IPS-20b (cell line): ENCODE results near the gene KLHDC10.
"Not testable (repeated sequence)": the region's sequence is repeated elsewhere in the genome, so short reads cannot be mapped to it uniquely, and the experiment has no call there.

Source experiments
- H3K27ac ChIP-seq: one replicate; pipeline ENCODE4 v1.5.1; 2013; ENCODE audit warnings: low read length
- H3K27me3 ChIP-seq: 2 replicates; pipeline ENCODE4 v1.6.1; 2013; ENCODE audit warnings: mild to moderate bottlenecking, low read length, inconsistent platforms; ENCODE audit not compliant: insufficient read depth
- H3K36me3 ChIP-seq: 2 replicates; pipeline ENCODE4 v1.6.1; 2013; ENCODE audit warnings: low read depth, mild to moderate bottlenecking, inconsistent platforms, low read length, moderate library complexity; ENCODE audit not compliant: insufficient read depth
- H3K4me1 ChIP-seq: 2 replicates; pipeline ENCODE4 v1.6.1; 2013; ENCODE audit warnings: mild to moderate bottlenecking, control low read depth, inconsistent platforms, low read length, moderate library complexity; ENCODE audit not compliant: insufficient read depth
- H3K4me3 ChIP-seq: 2 replicates; pipeline ENCODE4 v1.5.1; 2013; ENCODE audit warnings: mild to moderate bottlenecking, low read length, inconsistent platforms
- H3K9ac ChIP-seq: 2 replicates; pipeline ENCODE4 v1.6.1; 2013; ENCODE audit warnings: low read depth, mild to moderate bottlenecking, inconsistent platforms, low read length, moderate library complexity
- H3K9me3 ChIP-seq: 2 replicates; pipeline ENCODE4 v1.6.1; 2013; ENCODE audit warnings: mild to moderate bottlenecking, low read depth, low read length, inconsistent platforms; ENCODE audit not compliant: insufficient read depth

The KLHDC10 gene

DNA sequence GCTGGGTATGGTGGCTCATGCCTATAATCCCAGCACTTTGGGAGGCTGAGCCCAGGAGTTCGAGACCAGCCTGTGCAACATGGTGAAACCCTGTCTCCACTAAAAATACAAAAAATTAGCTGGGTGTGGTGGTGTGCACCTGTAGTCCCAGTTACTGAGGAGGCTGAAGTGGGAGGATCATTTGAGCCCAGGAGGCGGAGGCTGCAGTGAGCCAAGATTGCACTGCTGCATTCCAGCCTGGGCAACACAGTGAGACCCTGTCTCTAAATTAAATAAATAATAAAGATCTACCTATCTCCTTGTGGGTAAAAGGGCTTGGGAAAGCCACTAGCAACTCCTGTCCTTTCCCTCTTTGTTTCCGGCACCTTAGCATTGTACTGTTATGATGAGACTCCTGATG, 56.5 kb downstream of the KLHDC10 start:
- H3K36me3 ChIP-seq, result peaks cover 70% of the 10 kb centered on the region
- not testable (repeated sequence) for H3K27ac ChIP-seq, H3K9ac ChIP-seq, H3K27me3 ChIP-seq, H3K9me3 ChIP-seq, H3K4me3 ChIP-seq, H3K4me1 ChIP-seq

DNA sequence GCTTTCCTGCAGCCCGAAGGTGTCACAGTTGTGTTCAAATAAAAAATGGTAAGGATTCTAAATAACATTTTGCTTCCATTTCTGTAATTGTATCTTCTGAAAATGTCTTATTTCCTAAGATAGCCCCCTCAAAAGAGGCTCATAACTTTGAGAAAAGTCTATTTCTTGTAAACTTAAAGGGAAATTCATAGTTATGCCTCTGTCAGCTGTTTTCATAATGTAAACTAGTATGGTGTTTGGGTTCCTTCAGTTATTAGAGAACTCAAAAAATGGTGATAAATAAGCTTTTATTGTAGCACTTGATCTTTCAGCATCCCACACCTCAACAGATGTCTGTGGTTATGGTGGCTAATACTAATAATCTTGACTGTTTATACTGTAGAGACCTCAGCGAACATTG, 57.1 kb downstream of the KLHDC10 start:
- Histone ChIP-seq H3K27me3 (no peaks in the 10 kb centered on the region), H3K36me3 (peaks cover 65% of the 10 kb centered on the region), H3K4me1 (no peaks in the 10 kb centered on the region), H3K27ac (no peak overlapping the region), H3K9ac (no peak overlapping the region), H3K4me3 (no peak overlapping the region), H3K9me3 (no peaks in the 10 kb centered on the region)

DNA sequence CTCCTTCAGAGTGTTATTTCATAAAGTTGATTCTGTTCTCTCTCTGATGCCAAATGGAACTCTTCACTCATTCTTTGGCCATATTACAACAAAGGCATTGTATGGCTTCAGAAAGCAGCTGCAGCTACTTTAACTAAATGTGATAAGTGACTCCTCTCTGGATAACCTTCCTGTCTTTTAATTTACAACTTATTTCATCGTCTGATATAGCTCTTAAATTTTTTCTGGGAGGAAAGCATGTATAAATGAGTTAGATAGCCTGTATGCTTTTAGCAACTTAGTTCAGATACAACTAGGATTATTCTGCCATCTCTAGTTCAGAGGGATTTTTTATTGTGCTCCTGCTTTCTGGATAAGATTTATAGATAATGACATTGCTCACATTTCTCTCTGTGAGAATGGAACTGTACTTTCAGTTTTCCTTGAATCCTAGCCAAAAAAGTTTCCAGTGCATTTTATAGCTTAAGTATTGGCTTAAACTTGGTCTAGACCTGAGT, 57.5 kb downstream of the KLHDC10 start:
- no peaks in the 10 kb centered on the region for H3K9me3 ChIP-seq
- no peaks in the 10 kb centered on the region for H3K27me3 ChIP-seq
- H3K27ac ChIP-seq, result no peak overlapping the region
- no peaks in the 10 kb centered on the region for H3K4me1 ChIP-seq
- H3K4me3 ChIP-seq, result no peak overlapping the region
- H3K9ac ChIP-seq, result no peak overlapping the region
- H3K36me3 ChIP-seq, result peaks cover 60% of the 10 kb centered on the region

DNA sequence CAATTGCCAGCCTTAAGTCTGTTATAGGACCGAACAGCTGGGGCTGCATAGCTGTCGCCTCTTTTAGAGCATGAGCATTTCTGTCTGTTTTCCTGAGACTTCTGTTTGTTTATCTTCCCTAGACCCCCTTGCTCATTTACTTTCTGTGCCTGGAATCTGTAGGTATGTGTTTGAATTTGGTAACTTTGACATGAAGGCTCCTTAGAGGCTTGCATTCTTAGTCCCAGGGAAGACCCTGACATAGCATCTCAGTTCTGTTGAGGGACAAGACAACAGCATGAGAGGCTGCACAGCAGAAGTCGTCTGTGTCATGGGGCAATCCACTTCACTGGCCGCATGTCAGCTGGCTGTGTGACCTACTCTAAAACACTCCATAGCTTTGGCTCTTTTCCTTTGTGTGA, 58.7 kb downstream of the KLHDC10 start:
- Histone ChIP-seq H3K4me3 (no peak overlapping the region), H3K36me3 (peaks cover 51% of the 10 kb centered on the region), H3K27me3 (no peaks in the 10 kb centered on the region), H3K4me1 (no peaks in the 10 kb centered on the region), H3K27ac (no peak overlapping the region), H3K9me3 (no peaks in the 10 kb centered on the region), H3K9ac (no peak overlapping the region)

DNA sequence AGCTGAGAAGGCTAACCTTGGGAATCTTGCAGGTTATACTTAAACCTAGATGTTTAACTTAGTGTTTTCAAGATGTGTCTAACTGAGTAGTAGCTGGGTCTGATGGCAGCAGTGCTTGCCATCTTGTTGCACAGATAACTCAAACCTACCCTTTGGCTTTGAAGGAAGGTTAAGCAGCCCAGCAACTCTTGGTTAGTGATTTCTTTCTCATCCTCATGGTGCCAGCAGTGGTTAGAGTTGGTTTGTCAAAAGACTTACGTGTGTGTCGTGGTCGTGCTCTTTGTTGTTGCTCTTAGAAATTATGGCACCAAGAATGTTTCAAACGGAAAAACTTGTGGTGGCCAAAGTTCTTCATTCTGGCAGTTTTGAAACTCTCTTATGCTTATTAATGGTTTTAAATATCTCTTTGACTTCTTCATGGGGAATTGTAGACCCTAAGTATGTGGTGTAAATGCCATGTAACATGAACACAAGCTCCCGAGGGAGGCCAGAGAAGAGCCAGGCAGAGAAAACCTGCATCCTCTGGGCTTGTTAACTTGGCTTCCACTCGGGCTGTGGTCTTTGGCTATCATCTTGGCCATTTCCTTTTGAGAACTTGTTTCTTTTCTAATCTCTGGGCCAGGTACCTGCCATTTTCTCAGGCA, 61.0 kb downstream of the KLHDC10 start:
- H3K27ac ChIP-seq, result no peak overlapping the region
- peaks cover 32% of the 10 kb centered on the region for H3K36me3 ChIP-seq
- no peak overlapping the region for H3K4me3 ChIP-seq
- H3K27me3 ChIP-seq, result no peaks in the 10 kb centered on the region
- no peak overlapping the region for H3K9ac ChIP-seq
- H3K4me1 ChIP-seq, result no peaks in the 10 kb centered on the region
- no peaks in the 10 kb centered on the region for H3K9me3 ChIP-seq

DNA sequence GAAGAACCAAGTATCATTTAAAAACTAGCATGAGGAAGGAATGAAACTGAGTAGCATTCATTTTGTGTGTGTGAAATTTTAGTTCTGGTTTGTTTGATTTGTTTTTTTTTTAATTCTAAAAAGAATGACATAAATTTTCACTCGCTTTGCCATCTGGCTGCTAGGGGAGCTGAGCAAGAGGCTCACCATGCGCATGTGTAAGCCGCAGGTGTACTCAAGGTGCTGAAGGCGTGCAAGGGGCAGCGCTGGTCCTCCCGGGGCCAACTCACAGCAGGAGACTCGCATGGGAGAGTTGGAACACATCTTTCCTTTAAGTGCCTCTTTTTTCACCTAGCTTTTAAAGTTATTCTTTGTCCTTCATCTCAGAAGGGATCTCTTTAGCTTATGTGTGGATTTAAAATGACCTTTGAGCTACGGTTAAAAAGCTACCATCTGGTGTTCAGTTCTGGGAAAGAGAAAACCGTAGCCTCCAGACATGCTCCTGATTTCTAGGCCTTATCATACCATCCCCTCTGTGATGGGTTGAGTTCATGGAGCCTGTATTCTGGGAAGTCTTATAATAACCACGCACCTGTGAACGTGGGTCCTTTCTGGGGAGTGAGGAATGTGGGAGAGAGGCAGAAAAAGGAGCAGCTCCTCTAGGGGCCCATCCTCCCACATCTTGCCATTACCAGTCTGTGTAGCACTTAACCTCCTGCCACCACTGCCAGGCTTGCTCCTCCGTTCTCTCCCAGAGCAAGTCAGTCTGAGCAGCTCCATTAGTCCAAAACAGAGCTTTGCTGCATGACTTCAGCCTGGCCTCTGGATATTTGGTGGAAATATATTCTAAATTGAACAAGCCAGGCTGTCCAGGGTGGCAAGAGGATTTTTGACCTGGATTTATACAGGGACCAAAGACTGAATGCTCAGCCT, 61.9 kb downstream of the KLHDC10 start:
- Histone ChIP-seq H3K27ac (no peak overlapping the region), H3K9me3 (no peaks in the 10 kb centered on the region), H3K4me3 (no peak overlapping the region), H3K4me1 (no peaks in the 10 kb centered on the region), H3K27me3 (no peaks in the 10 kb centered on the region), H3K36me3 (peaks cover 29% of the 10 kb centered on the region), H3K9ac (no peak overlapping the region)

DNA sequence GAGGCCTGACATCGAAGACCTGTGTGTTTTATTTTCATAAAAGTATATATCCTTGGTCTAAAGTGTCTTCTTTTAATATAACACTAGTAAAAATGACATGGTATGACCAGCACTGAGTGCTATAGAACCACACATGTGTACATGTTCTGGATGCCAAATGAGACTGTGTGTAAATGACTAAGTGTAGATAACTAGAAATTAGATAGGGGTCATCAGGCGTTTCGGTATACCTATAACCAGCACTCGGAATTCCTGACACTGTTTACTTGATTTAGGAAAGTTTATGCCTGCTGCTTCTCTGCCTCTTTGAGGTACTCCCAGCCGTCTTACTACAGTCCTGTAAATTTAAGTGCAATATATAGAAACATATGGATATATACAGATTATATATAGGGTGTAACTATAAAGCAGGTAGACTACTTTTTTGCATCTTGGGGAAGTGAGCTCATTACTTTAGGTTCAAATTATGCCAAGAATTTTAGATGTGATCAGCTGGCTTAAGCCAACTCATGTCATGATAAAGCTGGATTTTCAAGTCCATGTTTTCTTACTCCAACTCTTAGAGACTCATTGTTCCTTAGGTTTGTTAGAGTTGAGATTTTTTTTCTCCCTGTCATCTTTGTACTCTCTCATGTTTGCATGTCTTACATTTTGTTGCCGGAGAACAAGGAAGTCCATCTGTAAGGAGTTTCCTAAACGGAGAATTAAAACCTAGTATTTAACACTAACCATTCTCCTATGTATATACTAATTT, 62.9 kb downstream of the KLHDC10 start:
- Histone ChIP-seq H3K27ac (no peak overlapping the region), H3K4me3 (no peak overlapping the region), H3K4me1 (no peaks in the 10 kb centered on the region), H3K9ac (no peak overlapping the region), H3K36me3 (peaks cover 22% of the 10 kb centered on the region), H3K9me3 (no peaks in the 10 kb centered on the region), H3K27me3 (no peaks in the 10 kb centered on the region)

DNA sequence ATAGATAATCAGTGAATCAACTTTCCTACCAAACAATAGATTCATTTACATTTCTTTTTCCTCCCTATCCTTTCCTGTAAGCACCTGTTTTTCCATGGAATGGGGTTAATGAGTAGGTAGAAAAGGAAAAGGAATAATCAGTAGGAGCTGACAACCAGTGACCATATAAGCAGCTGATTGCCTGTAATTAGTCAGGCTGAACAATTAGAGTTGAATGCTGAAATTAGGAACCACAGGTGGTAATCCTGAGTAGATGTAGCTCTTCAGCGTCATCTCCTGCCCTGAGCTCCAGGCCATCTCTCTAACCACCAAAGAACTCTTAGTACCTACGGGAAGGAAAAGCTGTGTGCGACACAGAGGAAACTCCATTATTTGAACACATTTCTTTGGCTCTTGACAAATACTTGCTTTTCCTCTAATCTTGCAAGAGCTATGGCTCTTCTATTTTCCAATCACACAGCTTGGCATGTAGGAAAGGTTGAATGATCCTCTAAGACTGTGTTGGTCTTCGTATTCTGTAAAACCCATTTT, 63.8 kb downstream of the KLHDC10 start:
- Histone ChIP-seq H3K4me3 (no peak overlapping the region), H3K9me3 (no peaks in the 10 kb centered on the region), H3K27me3 (no peaks in the 10 kb centered on the region), H3K36me3 (peaks cover 19% of the 10 kb centered on the region), H3K4me1 (no peaks in the 10 kb centered on the region), H3K27ac (no peak overlapping the region), H3K9ac (no peak overlapping the region)

DNA sequence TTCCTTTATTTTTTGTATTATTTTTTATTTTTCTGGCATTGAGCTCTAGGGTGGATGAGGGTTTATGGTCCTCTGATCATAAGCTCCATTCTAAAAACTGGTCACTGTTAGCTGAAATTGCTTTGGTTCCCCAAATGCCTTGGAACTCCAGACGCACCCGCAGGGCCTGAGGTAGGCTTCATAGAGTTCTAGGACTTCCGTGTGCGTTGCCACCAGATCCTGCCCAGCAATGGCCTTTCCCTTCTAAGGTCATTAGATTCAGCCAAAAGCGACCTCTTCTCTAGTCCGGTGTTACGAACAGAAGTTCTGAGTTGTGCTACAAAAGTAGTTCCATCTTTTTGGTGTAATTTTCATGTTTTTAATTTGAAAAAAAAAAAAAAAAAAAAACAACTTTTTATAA, 64.4 kb downstream of the KLHDC10 start:
- Histone ChIP-seq H3K4me1 (no peaks in the 10 kb centered on the region), H3K9me3 (no peaks in the 10 kb centered on the region), H3K9ac (no peak overlapping the region), H3K36me3 (peaks cover 13% of the 10 kb centered on the region), H3K27ac (no peak overlapping the region), H3K27me3 (peaks cover under 1% of the 10 kb centered on the region; the same call in 1 of the 2 replicates), H3K4me3 (no peak overlapping the region)

DNA sequence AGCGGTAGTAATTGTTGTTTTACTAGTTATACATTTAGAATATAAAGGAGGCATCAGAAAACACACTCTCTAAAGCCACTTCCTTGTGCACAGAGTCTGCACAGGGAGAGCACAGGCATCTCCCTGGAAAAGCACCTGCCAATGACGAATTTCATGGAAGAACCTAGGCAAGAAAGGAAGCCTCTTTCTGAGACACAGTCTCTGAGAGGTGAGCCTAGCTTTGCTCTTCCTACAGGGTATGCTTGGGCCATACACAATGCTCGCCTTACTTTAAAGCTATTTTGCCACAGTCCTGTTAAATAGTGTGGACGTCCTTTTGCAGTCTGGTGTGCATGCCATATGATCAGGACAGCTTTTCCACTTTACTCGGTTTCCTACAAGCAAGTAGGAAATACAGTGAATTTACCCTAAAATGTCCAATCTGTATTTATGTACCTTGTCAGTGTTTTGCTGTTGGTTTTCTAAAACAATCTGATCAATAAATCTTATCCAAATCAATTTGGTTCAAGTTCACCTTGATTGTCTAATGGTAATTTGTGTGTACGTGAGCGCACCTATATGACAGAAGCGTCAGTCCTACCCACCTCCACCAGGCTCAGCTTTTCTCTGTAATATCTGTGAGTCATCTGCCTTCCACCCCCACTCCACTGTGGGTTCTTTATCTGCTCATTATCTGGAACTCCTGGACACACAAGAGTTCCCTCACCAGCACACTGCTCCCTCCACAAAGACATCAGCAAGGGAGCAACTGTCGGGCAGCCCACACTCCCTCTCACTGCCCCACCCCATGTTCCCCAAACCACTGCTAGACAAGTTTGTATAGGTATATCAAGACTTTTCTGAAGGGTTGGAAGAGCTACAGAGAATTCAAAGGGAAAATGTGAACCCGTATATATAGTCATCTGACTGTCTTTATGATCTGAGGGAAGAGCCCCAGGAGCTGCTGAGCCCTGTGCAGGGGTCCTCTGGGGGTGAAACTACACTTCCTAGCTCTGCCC, 65.2 kb downstream of the KLHDC10 start:
- Histone ChIP-seq H3K27me3 (peaks cover 8% of the 10 kb centered on the region; the same call in 1 of the 2 replicates), H3K27ac (no peak overlapping the region), H3K9me3 (no peaks in the 10 kb centered on the region), H3K4me3 (no peak overlapping the region), H3K4me1 (no peaks in the 10 kb centered on the region), H3K9ac (no peak overlapping the region), H3K36me3 (peaks cover 9% of the 10 kb centered on the region)
